Measurements from ENCODE around the gene EBP.
"Not testable (repeated sequence)": the region's sequence is repeated elsewhere in the genome, so short reads cannot be mapped to it uniquely, and the experiment has no call there.

The EBP gene

DNA sequence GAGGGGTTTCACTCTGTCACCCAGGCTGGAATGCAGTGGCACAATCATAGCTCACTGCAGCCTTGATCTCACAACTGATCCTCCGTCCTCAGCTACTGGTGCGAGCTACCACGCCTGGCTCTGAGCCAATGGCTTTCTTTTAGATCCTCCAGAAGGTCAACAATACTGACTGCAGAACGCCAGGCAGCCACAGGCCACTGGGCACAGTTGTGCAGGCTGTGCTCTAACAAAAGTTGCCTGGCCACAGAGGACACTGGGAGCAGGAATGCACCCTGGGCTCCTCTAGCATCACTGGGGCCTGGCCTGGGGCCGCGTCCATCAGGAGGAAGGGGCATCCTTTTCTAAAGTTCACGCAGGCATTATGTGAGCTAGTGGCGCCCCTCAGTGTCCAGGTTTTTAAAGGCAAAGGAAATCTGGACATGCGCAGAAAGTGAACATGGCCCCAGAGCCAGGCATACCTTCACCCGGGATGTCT is 27.7 kb upstream of the EBP start:
- DNase-seq (ENCODE audit: low spot score), result no peak

DNA sequence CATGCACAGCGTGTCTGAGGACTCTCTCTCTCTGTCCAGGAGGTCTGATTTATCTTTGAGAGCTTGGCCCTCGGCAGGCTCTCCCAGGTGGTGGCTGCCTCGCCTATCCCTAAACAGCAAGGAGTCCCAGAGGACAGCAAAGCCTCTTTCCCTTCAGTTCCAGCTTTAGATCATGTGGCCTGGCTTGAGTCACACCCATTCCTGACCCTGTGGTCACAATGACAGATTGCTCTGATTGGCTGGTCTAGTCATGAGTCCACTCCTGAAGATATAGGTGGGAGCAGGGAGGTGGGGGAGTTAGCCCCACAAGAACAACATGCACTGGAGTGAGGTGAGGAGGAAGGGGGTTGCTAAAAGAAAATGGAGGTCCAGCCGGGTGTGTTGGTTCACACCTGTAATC is 24.9 kb upstream of the EBP start:
- no peak for DNase-seq (ENCODE audit: low spot score)

DNA sequence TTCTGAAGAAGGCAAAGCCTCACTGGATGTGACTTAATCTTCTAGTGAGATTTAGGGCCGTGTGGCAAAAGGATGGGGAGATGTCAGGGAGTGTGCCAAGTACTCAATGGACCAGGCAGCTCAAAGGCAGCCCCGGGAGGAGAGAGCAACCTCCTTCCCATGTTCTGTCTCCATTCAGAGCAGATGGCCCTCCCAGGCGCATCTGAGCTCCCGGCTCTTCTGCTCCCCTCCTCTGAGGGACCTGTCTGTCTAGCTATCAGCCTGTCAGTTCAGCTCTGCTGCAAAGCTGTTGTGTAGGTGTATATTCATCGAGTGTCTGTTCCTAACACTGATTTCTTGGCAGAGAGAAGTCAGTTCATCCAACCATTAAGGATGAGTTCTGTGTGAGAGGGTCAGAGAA is 23.7 kb upstream of the EBP start:
- no peak for DNase-seq (ENCODE audit: low spot score)

DNA sequence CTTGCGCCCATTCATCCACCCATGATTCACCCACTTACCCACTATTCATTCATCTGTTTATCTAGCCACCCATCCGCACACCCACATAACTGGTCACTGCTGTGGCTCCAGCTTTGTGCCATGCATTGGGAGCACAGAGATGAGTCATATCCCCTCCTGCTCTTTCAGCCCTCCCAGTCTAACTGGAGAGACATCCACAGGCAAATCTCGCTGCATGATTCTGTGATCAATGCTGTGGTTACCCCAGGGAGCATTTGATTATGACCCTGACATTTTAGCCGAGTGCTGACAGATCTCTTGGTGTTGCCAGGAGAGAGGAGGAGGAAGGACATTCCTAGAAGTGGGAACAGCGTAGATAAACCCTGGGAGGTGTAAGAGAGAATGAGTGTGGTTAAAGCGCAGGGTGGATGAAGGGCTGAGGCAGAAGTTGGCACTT is 23.2 kb upstream of the EBP start:
- no peak for DNase-seq (ENCODE audit: low spot score)

DNA sequence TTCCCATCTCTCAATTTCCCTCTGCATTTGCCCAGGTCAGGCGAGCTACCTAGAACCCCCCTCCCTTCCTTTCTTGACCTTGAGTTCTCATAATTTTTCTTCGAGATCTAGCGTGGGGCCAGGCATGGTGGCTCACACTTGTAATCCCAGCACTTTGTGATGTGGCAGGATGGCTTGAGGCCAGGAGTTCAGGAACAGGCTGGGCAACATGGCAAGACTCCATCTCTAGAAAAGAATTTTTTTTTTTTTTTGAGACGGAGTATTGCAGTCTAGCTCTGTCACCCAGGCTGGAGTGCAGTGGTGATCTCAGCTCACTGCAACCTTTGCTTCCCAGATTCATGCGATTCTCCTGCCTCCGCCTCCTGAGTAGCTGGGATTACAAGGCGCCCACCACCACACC is 17.3 kb upstream of the EBP start:
- no peak for DNase-seq (ENCODE audit: low spot score)

DNA sequence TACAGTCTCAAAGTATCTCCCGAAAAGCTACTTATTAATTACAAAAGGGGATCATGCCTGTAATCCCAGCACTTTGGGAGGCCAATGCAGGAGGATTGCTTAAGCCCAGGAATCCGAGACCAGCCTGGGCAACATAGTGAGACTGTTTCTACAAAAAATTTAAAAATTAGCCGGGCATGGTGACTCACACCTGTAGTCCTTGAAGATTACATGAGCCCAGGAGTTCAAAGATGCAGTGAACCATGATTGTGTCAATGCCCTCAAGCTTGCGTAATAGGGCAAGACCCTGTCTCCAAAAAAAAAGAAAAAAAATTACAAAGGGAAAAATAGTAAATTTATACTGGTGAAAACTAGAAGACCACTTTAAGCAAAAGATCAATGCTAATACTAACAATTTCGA is 16.1 kb upstream of the EBP start:
- no peak for DNase-seq (ENCODE audit: low spot score)

DNA sequence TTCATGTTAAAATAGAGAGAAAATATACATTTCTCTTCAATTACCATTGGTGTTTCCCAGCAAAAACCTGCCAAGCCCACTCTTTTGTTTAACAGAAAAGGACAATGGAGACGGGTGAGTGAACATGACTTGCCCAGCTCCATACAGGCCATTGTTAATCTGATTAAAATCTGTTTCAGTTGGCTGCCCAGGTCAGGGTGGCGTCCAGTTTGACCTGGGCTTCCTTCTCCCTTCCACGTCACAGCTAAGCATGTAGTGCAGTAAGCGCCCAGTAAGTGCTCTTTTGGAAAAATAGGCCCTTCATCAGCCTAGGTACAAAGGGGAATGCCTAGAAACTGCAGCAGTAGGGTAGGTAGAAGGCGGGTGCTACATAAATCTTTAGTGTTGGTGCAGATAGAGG is 14.4 kb upstream of the EBP start:
- no peak for DNase-seq (ENCODE audit: low spot score)

DNA sequence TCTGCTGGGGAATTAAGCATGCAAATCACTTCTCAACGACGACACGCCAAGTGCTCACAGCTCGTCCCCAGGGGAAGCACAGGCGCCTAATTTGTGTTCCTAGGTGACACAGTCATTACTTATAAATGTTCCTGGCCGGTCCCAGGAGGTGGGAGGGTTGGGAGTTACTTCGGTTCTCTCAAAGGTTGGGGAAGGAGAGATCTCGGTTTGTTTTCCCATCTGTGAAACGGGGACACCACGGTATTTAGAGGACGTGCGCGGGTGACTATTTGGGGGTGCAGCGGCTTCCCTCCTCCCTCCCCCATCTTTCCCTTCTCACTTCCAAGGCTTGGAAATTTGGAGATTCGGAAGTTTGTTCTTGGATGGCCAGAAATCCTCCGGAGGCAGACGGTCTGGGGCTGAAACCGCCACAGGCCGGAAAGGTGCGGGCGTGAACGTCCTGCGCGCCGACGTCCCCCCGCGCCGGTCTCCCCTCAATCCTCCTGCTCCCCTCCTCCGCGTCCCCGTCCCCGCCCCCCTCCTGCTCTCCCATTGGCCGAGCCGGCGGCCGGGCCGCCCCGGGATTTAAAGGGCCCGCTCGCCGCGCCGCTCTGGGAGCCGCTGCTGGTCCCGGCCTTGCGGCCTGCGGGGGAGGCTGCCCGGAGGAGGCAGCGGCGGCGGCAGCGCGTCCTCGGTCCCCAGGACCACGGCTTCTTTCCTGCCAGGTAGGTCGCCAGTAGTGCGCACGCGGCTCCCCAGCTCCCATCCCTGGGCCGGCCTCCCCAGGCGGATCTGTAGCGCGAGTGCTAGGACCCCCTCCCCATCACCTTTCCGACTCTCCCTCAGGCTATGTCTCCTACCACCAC is 13.0 kb upstream of the EBP start, which contains the start of gene PORCN:
TSS of gene PORCN (plus strand) at position 593 of the 845 bp plus-strand sequence. CDS start 829 bp downstream, outside the sequence.
- DNase-seq (ENCODE audit: low spot score), result peak; percentile 79

DNA sequence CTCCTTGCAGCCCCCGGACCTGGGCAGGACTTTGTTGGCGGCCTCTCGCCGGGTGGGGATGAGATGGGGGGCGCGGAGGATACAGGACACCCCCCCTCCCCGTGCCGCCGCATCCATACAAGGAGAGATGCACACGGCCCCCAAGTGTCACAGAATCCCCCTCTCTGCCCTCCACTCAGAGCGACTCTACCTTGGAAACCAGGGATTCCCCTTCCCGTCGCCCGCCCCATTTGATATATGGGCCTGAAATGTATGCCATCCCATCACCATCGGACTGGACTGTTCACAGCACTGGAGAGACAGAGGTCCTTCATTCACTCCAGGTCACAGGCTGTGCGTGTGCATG is 12.4 kb upstream of the EBP start:
- DNase-seq (ENCODE audit: low spot score), result no peak

DNA sequence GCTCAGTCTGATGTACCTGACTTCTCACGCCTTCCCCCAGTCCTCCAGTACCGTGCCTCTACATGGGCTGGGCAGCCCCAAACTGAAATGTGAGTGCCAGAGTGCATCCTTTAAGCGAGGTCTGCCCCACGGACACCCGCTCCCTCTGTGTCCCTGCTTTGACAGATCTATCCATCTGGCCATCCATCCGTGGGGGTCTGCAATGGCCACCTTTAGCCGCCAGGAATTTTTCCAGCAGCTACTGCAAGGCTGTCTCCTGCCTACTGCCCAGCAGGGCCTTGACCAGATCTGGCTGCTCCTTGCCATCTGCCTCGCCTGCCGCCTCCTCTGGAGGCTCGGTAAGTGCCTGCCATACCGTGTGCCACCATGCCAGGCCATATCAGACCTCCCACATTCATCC is 12.0 kb upstream of the EBP start:
- DNase-seq (ENCODE audit: low spot score), result no peak

DNA sequence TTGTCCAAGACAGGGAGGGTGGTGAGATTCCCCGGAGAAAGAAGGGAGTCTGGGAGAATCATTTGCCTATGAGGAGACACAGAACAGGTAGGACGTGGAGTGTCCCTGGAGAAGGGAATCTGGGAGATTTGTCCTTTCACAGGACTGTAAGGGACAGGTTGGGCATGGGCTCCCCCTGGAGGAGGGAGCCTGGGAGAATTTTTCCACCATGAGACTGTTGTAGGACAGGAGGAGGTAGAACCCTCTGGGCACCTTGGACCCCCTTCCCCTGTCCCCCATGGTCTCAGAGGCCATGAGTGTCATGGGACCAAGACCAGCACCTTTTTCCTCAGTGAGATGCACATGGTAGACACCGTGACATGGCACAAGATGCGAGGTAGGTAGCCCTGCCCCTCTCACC is 10.0 kb upstream of the EBP start:
- DNase-seq (ENCODE audit: low spot score), result no peak

DNA sequence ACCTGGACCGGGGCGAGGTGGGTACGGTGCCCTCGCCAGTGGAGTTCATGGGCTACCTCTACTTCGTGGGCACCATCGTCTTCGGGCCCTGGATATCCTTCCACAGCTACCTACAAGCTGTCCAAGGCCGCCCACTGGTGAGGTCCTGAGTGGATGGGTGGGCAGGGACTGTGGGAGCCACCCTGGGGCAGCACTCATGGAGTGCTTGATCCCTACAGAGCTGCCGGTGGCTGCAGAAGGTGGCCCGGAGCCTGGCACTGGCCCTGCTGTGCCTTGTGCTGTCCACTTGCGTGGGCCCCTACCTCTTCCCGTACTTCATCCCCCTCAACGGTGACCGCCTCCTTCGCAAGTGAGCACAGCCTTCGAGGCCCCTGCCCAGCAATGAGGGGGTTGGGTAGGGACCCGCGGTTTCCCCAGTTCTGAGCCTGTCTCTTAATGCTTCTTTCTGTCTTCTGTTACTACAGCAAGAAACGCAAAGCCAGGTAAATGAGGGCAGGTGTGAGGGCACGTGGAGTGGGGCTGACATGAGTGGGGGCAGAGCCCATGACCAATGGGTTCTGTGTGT is 9.2 kb upstream of the EBP start:
- no peak for DNase-seq (ENCODE audit: low spot score)

DNA sequence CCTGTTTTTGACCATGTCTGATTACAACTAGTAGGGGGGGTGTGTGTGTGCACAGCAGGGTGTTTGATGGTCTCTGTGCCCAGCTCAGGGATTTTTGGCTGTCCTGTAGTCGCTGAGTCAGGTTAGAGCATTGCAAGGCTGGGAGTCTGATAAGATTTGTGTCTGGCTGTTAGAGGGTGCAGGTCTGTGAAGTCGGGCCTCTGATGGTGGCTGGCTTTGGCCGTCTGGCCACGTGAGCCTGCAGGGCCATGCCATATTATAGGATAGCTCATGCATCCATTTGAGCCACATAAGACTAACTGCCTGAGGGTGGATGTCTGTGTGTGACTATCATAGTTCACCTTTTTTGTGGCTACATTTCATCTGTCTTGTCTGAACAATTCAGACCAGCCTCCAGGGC is 7.9 kb upstream of the EBP start:
- no peak for DNase-seq (ENCODE audit: low spot score)

DNA sequence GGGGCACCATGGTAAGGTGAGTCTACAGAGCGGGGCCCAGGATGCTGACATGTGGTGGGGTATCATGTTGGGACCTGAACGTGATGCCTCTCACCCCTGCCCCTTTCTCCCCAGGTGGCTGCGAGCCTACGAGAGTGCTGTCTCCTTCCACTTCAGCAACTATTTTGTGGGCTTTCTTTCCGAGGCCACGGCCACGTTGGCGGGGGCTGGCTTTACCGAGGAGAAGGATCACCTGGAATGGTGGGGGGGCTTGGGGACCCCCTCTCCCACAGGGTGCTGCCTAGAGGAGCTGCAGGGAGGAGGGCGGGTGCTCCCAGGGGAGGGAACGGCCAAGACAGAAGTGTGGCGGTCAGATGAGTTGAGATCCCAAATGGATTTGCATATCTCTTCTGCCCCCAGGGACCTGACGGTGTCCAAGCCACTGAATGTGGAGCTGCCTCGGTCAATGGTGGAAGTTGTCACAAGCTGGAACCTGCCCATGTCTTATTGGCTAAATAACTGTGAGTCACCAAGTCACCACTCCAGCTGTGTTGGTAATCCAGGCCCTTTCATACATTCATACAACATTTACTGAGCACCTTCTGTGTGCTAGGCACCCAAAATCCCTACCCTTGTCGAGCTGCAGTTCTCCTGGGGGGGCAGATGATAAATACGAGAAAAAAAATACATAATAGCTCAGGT is 7.3 kb upstream of the EBP start:
- DNase-seq (ENCODE audit: low spot score), result no peak

DNA sequence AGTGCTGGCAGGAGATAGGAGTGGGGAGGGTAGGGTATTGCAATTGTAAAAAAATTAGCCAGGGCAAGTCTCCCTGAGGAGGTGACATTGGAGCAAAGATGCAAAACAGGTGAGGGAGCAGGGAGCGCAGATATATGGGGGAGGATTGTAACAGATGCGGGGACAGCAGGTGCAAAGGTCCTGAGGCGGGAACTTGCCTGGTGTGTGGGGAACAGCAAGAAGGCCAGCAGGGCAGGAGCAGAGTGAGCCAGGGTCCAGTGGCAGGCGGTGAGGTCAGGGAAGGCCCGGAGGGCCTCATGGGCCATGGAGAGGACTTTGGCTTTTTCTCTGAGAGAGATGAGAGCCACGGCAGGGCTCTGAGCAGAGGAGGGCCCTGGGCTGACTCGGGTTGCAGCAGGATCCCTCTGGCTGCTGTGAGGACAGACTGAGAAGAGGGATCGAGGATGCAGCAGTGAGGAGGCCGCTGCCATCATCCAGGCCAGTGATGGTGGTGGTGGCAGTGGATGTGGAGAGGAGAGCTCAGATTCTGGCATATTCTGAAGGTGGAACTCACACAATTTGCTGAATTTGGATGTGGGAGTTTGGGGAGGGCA is 6.6 kb upstream of the EBP start:
- no peak for DNase-seq (ENCODE audit: low spot score)

DNA sequence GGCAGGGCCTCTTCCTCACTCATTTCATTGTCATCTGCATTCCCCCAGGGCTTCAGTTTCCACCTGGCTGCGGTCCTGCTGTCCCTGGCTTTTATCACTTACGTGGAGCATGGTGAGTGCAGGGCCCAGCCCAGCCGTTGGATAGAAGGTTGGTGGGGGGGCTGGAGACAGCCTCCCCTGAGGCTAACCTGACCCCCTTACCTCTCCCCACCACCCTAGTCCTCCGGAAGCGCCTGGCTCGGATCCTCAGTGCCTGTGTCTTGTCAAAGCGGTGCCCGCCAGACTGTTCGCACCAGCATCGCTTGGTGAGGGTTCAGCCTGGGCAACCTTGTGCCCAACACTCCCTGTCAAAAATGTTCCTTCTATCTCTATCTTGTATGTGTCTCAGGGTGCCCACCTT is 5.8 kb upstream of the EBP start:
- no peak for DNase-seq (ENCODE audit: low spot score)

DNA sequence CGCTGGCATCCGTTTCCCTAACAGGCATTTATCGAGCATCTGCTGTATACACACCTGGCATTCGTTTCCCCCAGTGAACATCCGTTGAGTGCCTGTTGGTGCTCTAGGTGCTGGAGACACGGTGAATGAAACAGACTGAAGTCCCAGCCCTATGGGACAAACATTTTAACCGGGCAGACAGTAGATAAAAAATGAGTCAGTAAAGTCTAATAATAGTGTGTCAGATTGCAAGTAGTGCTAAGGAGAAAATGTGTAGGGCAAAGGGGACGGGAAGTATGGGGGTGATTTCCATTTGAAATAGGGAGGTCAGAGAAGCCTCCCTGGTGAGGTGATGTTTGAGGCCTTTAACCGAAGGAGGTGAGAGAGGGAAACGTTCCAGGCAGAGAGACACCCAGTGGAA is 5.3 kb upstream of the EBP start:
- no peak for DNase-seq (ENCODE audit: low spot score)

DNA sequence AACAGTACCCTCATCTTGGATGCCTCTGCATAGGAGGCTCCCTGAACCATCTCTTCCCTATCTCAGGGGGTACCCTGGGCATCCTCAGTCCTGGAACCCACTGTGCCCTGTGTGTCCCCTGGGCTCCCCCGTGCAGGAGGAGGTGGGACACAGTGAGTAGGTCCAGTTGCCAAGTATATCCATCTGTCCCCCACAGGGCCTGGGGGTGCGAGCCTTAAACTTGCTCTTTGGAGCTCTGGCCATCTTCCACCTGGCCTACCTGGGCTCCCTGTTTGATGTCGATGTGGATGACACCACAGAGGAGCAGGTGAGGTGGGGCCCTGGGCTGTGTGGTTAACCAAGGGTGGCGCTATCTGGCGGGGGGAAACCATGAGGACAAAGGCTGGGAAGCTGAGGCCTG is 4.6 kb upstream of the EBP start:
- no peak for DNase-seq (ENCODE audit: low spot score)

DNA sequence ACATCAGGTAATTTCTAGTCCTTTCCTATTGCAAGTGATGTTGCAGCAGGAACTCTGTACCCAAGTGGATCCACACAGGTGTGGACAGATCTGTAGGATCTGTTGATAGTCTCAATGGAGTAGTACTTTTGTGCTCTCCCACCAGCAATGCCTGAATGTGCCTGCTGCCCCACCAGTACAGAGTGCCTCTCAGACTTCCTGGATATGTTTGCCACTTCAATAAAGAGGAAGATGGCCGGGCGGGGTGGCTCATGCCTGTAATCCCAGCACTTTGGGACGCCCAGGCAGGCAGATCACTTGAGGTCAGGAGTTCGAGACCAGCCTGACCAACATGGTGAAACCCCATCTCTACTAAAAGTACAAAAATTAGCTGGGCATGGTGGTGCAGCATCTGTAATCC is 2.1 kb upstream of the EBP start:
- not testable (repeated sequence) for DNase-seq (ENCODE audit: low spot score)

DNA sequence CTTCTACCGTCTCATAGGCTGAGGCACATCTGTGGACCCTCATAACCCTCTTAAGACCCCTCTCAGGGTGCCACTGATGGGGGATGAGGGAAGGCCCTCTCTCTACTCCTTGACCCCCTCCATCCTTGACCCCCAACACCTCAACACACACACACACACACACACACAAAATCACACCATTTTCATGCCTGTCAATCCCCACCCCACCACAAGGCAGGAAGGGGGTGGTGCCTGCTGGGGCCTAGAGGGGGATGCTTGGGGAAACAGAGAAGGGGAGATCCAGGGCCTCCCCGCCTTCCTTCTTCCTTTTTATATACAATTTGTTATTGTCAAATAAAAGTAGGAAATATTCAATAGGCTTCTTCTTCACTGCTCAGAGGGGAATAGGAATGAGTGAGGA is 1.2 kb upstream of the EBP start:
- DNase-seq (ENCODE audit: low spot score), result no peak

DNA sequence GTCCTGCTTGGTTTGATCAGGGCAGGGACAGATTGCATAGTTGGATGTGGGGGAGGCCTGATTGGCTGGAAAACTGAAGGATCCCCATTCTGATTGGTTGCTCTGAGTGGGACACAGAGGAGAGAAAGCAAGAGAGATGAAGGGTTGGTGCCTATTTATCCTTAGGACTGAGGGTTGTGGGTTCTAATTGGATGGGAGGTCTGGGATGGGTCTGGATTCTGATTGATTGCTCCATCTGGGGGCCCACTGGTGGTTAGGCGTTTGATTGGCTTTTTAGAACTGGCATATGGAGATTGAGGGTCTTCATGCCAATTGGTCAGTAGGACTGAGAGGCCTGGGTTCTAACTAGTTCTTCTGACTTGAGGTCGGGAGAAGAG is 644 bp upstream of the EBP start:
- no peak for DNase-seq (ENCODE audit: low spot score)

DNA sequence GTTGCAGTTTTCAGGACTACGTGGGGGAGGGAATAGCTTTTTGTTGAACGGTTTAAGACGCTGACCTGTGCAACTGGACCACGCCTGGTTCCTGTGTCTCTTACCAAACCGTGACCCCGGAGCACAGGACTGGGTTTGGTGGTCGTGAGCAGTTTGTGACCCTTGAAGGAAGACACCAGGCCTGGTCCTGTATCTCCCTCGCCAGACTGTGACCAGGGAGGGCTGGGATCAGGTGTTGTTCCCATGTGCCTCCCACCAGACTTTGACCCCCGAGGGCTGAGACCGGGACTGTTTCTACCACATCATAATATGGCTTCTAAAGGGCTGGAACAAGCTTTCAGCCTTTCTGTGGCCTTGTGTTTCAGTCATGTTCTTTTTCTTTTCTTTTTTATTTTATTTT is 683 bp downstream of the EBP start:
- DNase-seq (ENCODE audit: low spot score), result no peak

DNA sequence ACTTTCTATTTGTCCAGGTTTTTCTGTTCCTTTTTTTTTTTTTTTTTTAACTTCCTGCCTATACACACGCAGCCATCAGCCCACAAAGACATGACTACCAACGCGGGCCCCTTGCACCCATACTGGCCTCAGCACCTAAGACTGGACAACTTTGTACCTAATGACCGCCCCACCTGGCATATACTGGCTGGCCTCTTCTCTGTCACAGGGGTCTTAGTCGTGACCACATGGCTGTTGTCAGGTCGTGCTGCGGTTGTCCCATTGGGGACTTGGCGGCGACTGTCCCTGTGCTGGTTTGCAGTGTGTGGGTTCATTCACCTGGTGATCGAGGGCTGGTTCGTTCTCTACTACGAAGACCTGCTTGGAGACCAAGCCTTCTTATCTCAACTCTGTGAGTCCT is 2.1 kb downstream of the EBP start:
- no peak for DNase-seq (ENCODE audit: low spot score)
